Measurements from ENCODE around the gene TSC2. TPM values are rescaled to one million over a fixed set of nuclear protein-coding genes. Genes with fewer than 3 reads are reported as not detected.
A peak's percentile ranks its signal among the peaks of the same experiment; 100 is the strongest.

The TSC2 gene
- polyA plus RNA-seq, 2 donors: 31.1 to 66.6 TPM

- H3K27me3 ChIP-seq (ENCODE audit: control insufficient read depth in 1 of 2, insufficient read depth in 2 of 2, low read length in 2 of 2): no peaks in the 10 kb centered on the region
- peak overlapping the region; percentile 67 to 70 for H3K27ac ChIP-seq (ENCODE audit: low read depth in 2 of 2, low read length in 1 of 2)
- peak overlapping the region; percentile 73 to 98 for H3K4me3 ChIP-seq (ENCODE audit: low read depth in 1 of 2, low read length in 2 of 2)
- H3K9me3 ChIP-seq (ENCODE audit: control insufficient read depth in 2 of 2, insufficient read depth in 1 of 2, low read depth in 1 of 2, low read length in 1 of 2): no peaks in the 10 kb centered on the region
- peaks cover 0 to 22% of the 10 kb centered on the region in 2 donors for H3K4me1 ChIP-seq (ENCODE audit: control insufficient read depth in 2 of 2, insufficient read depth in 2 of 2, low read length in 1 of 2)
- peaks cover 0 to 17% of the 10 kb centered on the region in 2 donors for H3K36me3 ChIP-seq (ENCODE audit: control insufficient read depth in 2 of 2, insufficient read depth in 2 of 2, low read length in 1 of 2)
- WGBS, 2 donors: 1% methylated on average over 26 to 30 of the region's 30 CpGs
These were observed 345 bp downstream of the TSC2 start for GRCh38 chr16:2048116-2048543.

- H3K4me3 ChIP-seq (ENCODE audit: low read depth in 1 of 2, low read length in 2 of 2): no peak overlapping the region
- H3K36me3 ChIP-seq (ENCODE audit: control insufficient read depth in 2 of 2, insufficient read depth in 2 of 2, low read length in 1 of 2): peaks cover 10 to 43% of the 10 kb centered on the region in 2 donors
- peaks cover 0 to 4% of the 10 kb centered on the region in 2 donors for H3K4me1 ChIP-seq (ENCODE audit: control insufficient read depth in 2 of 2, insufficient read depth in 2 of 2, low read length in 1 of 2)
- no peaks in the 10 kb centered on the region for H3K27me3 ChIP-seq (ENCODE audit: control insufficient read depth in 1 of 2, insufficient read depth in 2 of 2, low read length in 2 of 2)
- 95% methylated on average over 21 of the region's 21 CpGs for WGBS, 2 donors
- no peak overlapping the region for H3K27ac ChIP-seq (ENCODE audit: low read depth in 2 of 2, low read length in 1 of 2)
- H3K9me3 ChIP-seq (ENCODE audit: control insufficient read depth in 2 of 2, insufficient read depth in 1 of 2, low read depth in 1 of 2, low read length in 1 of 2): no peaks in the 10 kb centered on the region
These were observed 5.4 kb downstream of the TSC2 start for GRCh38 chr16:2053211-2053610.

DNA sequence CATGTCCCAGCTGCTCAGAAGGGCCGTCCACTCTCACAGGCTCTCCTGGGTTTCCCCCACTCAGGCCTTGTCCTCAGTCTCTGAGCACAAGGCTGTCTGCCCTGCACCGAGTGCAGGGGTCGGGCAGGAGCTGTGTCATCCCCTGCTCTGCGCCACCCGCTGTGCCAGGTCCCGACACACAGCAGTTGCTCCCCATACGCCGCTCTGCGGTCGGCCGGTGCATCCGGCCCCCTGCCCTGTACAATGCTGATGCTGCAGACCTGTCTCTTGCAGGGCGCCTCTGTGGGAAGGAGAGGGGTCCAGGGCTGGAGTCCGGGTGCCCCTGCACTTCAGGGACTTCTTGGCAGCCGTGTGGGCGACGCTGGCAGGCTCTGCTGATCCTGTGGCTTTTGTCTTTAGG is 6.1 kb downstream of the TSC2 start:
- Histone ChIP-seq H3K27ac (ENCODE audit: low read depth in 2 of 2, low read length in 1 of 2) (no peak overlapping the region), H3K4me3 (ENCODE audit: low read depth in 1 of 2, low read length in 2 of 2) (no peak overlapping the region), H3K27me3 (ENCODE audit: control insufficient read depth in 1 of 2, insufficient read depth in 2 of 2, low read length in 2 of 2) (no peaks in the 10 kb centered on the region), H3K4me1 (ENCODE audit: control insufficient read depth in 2 of 2, insufficient read depth in 2 of 2, low read length in 1 of 2) (no peaks in the 10 kb centered on the region), H3K9me3 (ENCODE audit: control insufficient read depth in 2 of 2, insufficient read depth in 1 of 2, low read depth in 1 of 2, low read length in 1 of 2) (no peaks in the 10 kb centered on the region), H3K36me3 (ENCODE audit: control insufficient read depth in 2 of 2, insufficient read depth in 2 of 2, low read length in 1 of 2) (peaks cover 10 to 45% of the 10 kb centered on the region in 2 donors)
- WGBS, 2 donors: 94 to 96% methylated on average over 17 of the region's 17 CpGs

DNA sequence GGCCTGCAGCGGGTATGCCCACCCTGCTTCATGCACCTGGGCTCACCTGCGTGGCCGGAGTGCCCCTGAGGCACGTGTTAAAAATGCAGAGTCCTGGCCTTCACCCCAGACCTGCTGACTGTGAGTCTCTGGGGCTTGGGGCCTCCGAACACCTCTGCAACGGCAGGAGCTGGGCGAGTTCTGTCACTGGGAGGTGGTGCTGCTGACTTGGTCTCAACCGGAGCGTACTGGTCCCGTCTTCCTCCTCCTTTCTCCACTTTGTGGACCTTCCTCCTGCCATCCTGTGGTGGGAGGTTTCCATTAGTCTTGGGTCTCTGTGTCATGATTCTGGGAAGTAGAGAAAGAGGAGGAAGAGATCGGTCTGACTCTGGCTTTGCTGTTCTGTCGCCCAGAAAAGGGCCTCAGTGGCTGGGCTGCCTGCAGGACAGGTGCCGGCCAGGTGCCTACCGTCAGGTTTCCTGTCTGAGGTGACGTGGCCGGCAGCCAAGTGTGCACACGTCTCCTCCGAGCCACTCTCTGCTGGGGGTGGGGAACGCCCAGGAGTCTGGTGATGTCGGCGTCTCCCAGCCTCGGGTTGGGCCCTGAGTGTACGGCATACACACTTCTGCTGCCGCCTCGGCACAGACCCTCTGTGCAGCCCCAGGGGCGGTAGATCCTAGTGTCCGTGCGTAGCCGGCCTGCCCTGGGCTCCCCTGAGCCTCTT is 6.9 kb downstream of the TSC2 start:
- WGBS, 2 donors: 69 to 89% methylated on average over 29 of the region's 29 CpGs
- Histone ChIP-seq H3K27me3 (ENCODE audit: control insufficient read depth in 1 of 2, insufficient read depth in 2 of 2, low read length in 2 of 2) (no peaks in the 10 kb centered on the region), H3K4me3 (ENCODE audit: low read depth in 1 of 2, low read length in 2 of 2) (no peak overlapping the region), H3K9me3 (ENCODE audit: control insufficient read depth in 2 of 2, insufficient read depth in 1 of 2, low read depth in 1 of 2, low read length in 1 of 2) (no peaks in the 10 kb centered on the region), H3K27ac (ENCODE audit: low read depth in 2 of 2, low read length in 1 of 2) (no peak overlapping the region), H3K4me1 (ENCODE audit: control insufficient read depth in 2 of 2, insufficient read depth in 2 of 2, low read length in 1 of 2) (no peaks in the 10 kb centered on the region), H3K36me3 (ENCODE audit: control insufficient read depth in 2 of 2, insufficient read depth in 2 of 2, low read length in 1 of 2) (peaks cover 10 to 45% of the 10 kb centered on the region in 2 donors)

GRCh38 chr16:2056077-2056476 is 8.3 kb downstream of the TSC2 start:
- H3K9me3 ChIP-seq (ENCODE audit: control insufficient read depth in 2 of 2, insufficient read depth in 1 of 2, low read depth in 1 of 2, low read length in 1 of 2): no peaks in the 10 kb centered on the region
- no peak overlapping the region for H3K4me3 ChIP-seq (ENCODE audit: low read depth in 1 of 2, low read length in 2 of 2)
- H3K36me3 ChIP-seq (ENCODE audit: control insufficient read depth in 2 of 2, insufficient read depth in 2 of 2, low read length in 1 of 2): peaks cover 10 to 50% of the 10 kb centered on the region in 2 donors
- 76 to 82% methylated on average over 15 of the region's 15 CpGs for WGBS, 2 donors
- H3K27ac ChIP-seq (ENCODE audit: low read depth in 2 of 2, low read length in 1 of 2): no peak overlapping the region
- H3K4me1 ChIP-seq (ENCODE audit: control insufficient read depth in 2 of 2, insufficient read depth in 2 of 2, low read length in 1 of 2): no peaks in the 10 kb centered on the region
- H3K27me3 ChIP-seq (ENCODE audit: control insufficient read depth in 1 of 2, insufficient read depth in 2 of 2, low read length in 2 of 2): no peaks in the 10 kb centered on the region

DNA sequence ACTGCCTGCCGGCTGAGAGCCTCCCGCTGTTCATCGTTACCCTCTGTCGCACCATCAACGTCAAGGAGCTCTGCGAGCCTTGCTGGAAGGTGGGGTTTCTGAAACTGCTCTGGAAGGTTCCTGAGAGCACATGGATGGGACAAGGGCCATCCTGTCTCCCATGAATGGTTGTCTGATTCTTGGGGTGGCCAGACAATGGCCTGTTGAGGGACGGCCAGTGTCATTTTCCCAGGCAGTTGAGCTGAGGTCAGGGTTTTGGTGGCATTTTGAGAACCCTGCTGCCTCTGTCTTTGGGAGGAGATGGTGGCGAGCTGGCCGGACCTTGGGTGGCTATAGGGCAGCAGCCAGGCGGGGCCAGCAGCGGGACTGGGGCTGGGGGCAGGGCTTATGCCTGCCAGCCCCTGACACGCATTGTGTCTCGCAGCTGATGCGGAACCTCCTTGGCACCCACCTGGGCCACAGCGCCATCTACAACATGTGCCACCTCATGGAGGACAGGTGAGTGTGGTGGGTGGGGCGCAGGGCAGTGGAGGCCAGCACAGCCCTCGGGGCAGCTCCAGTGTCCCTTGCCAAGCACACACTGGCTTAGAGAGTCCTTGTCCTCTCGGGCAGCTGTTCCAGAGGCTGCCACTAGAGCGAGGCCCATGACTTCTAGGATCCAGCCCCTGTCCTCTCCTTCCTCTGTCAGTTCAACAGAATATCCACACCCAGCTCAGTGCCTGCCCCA is 9.1 kb downstream of the TSC2 start:
- 88 to 89% methylated on average over 19 of the region's 19 CpGs for WGBS, 2 donors
- Histone ChIP-seq H3K4me1 (ENCODE audit: control insufficient read depth in 2 of 2, insufficient read depth in 2 of 2, low read length in 1 of 2) (no peaks in the 10 kb centered on the region), H3K36me3 (ENCODE audit: control insufficient read depth in 2 of 2, insufficient read depth in 2 of 2, low read length in 1 of 2) (peaks cover 10 to 53% of the 10 kb centered on the region in 2 donors), H3K4me3 (ENCODE audit: low read depth in 1 of 2, low read length in 2 of 2) (no peak overlapping the region), H3K9me3 (ENCODE audit: control insufficient read depth in 2 of 2, insufficient read depth in 1 of 2, low read depth in 1 of 2, low read length in 1 of 2) (no peaks in the 10 kb centered on the region), H3K27me3 (ENCODE audit: control insufficient read depth in 1 of 2, insufficient read depth in 2 of 2, low read length in 2 of 2) (no peaks in the 10 kb centered on the region), H3K27ac (ENCODE audit: low read depth in 2 of 2, low read length in 1 of 2) (no peak overlapping the region)

GRCh38 chr16:2057438-2057837 is 9.7 kb downstream of the TSC2 start:
- Histone ChIP-seq H3K36me3 (ENCODE audit: control insufficient read depth in 2 of 2, insufficient read depth in 2 of 2, low read length in 1 of 2) (peaks cover 12 to 53% of the 10 kb centered on the region in 2 donors), H3K9me3 (ENCODE audit: control insufficient read depth in 2 of 2, insufficient read depth in 1 of 2, low read depth in 1 of 2, low read length in 1 of 2) (no peaks in the 10 kb centered on the region), H3K27ac (ENCODE audit: low read depth in 2 of 2, low read length in 1 of 2) (no peak overlapping the region), H3K4me1 (ENCODE audit: control insufficient read depth in 2 of 2, insufficient read depth in 2 of 2, low read length in 1 of 2) (no peaks in the 10 kb centered on the region), H3K4me3 (ENCODE audit: low read depth in 1 of 2, low read length in 2 of 2) (no peak overlapping the region), H3K27me3 (ENCODE audit: control insufficient read depth in 1 of 2, insufficient read depth in 2 of 2, low read length in 2 of 2) (no peaks in the 10 kb centered on the region)
- 90 to 96% methylated on average over 9 to 10 of the region's 10 CpGs for WGBS, 2 donors

DNA sequence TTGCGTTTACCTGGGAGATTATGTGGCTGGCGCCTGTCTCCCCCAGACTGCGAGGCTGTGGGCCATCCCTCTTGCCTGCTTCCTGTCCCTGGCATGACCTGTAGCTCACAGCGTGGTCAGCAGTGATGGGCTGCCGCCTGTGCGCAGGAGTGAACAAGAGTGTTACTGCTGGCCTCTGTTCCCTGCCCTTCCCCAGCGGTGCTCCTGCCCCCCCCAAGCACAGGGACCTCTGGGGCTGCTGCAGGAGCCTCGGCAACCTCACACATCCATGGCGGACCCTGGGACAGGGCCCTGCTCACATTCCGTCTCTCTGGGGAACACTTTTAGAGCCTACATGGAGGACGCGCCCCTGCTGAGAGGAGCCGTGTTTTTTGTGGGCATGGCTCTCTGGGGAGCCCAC is 10.6 kb downstream of the TSC2 start:
- WGBS, 2 donors: 87 to 88% methylated on average over 13 of the region's 13 CpGs

GRCh38 chr16:2058872-2059271 is 11.1 kb downstream of the TSC2 start:
- Histone ChIP-seq H3K36me3 (ENCODE audit: control insufficient read depth in 2 of 2, insufficient read depth in 2 of 2, low read length in 1 of 2) (peaks cover 14 to 53% of the 10 kb centered on the region in 2 donors), H3K4me1 (ENCODE audit: control insufficient read depth in 2 of 2, insufficient read depth in 2 of 2, low read length in 1 of 2) (no peaks in the 10 kb centered on the region)
- WGBS, 2 donors: 95% methylated on average over 10 of the region's 10 CpGs

More for the DNA sequence above, 10.6 kb downstream of the TSC2 start:
- Histone ChIP-seq H3K36me3 (ENCODE audit: control insufficient read depth in 2 of 2, insufficient read depth in 2 of 2, low read length in 1 of 2) (peaks cover 17 to 53% of the 10 kb centered on the region in 2 donors), H3K27me3 (ENCODE audit: control insufficient read depth in 1 of 2, insufficient read depth in 2 of 2, low read length in 2 of 2) (no peaks in the 10 kb centered on the region), H3K4me1 (ENCODE audit: control insufficient read depth in 2 of 2, insufficient read depth in 2 of 2, low read length in 1 of 2) (no peaks in the 10 kb centered on the region), H3K27ac (ENCODE audit: low read depth in 2 of 2, low read length in 1 of 2) (no peak overlapping the region), H3K9me3 (ENCODE audit: control insufficient read depth in 2 of 2, insufficient read depth in 1 of 2, low read depth in 1 of 2, low read length in 1 of 2) (no peaks in the 10 kb centered on the region), H3K4me3 (ENCODE audit: low read depth in 1 of 2, low read length in 2 of 2) (no peak overlapping the region)

More at GRCh38 chr16:2058872-2059271, 11.1 kb downstream of the TSC2 start:
- H3K4me3 ChIP-seq (ENCODE audit: low read depth in 1 of 2, low read length in 2 of 2): no peak overlapping the region
- no peaks in the 10 kb centered on the region for H3K9me3 ChIP-seq (ENCODE audit: control insufficient read depth in 2 of 2, insufficient read depth in 1 of 2, low read depth in 1 of 2, low read length in 1 of 2)
- H3K27ac ChIP-seq (ENCODE audit: low read depth in 2 of 2, low read length in 1 of 2): no peak overlapping the region
- no peaks in the 10 kb centered on the region for H3K27me3 ChIP-seq (ENCODE audit: control insufficient read depth in 1 of 2, insufficient read depth in 2 of 2, low read length in 2 of 2)

Data from esophagus (tissue), 2 donors.